Measurements from ENCODE around the gene PCSK7. TPM values are rescaled to one million over a fixed set of nuclear protein-coding genes. Genes with fewer than 3 reads are reported as not detected.

Gene PCSK7
- total and polyA plus RNA-seq, 10 of the 15 experiments (the other 5 are each of a cell fraction or from before 2014, with no cell fraction given) = 5.5 to 81.5 (median 51.6) TPM

DNA sequence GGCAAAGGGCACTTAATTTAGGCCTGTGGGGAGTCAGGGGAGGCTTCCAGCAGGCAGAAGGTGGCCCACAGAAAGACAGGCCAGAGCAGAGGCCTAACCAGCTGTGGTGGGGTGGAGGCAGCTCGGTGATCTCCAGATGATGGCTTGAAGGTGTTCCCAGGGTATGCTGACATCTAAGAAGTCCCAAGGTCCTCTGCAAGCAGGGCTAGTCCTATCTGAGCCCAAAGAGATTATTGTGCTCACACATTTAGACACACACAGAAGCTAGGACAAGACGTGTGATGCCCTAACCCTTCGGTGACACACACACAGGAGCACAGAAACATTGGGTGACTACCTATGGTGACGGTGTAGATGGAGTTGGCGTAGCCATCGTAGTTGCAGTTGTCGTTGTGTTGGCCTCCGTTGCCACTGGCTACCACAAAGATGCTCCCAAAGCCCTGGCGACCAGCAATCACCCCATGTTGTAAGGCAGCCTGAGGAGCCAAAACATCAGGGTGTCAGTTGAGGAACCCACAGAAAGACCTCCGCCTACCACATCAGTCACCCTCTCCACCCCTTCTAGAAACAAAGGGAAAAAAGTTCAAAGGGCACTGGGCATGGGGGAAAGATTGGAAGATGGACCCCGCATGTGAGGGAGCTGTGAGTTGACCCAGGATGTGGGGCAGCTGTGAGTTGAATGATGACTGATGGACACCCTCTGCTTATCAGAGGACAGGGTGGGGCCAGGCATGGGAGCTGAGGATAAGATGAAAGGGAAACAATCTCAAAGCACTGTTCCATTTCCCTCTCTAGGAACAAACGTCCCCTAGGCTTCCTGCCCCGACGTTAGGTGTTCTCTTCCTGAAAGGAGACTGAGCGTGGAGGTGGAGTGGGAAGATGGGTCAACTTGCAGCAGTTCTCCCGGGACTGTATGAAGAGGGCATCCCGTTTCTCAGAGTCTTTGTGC, 7.9 kb downstream of the PCSK7 start:
- H3K9me3 ChIP-seq (replicated peaks; ENCODE audit: control insufficient read depth, insufficient read depth, low read length) = no peaks in the 10 kb centered on the region
- H3K79me2 ChIP-seq (ENCODE audit: control insufficient read depth, insufficient read depth, low read length) = peaks cover under 1% of the 10 kb centered on the region
- DNase-seq (ENCODE audit: low read depth, low spot score) = no peak
- intact Hi-C loops (cut with micrococcal nuclease; ENCODE audit: unreplicated experiment) = no loop called here
- no peak overlapping the region for H3K27ac ChIP-seq (ENCODE audit: control insufficient read depth, insufficient read depth)
- no peaks in the 10 kb centered on the region for H3K4me1 ChIP-seq (ENCODE audit: control insufficient read depth, insufficient read depth, low read length)
- H3K4me2 ChIP-seq (ENCODE audit: control insufficient read depth, insufficient read depth) = no peak overlapping the region
- H3K27me3 ChIP-seq (replicated peaks in 1 of 2; ENCODE audit: control insufficient read depth in 2 of 2, insufficient read depth in 2 of 2, low read length in 1 of 2) = no peaks in the 10 kb centered on the region
- POLR2A ChIA-PET = no interaction called here
- no peak for FAIRE-seq
- RAD21 ChIA-PET (ENCODE audit: unreplicated experiment) = interaction anchor here (9.9 kb wide), 1 partner anchor 43 kb away, joined by 159 read pairs; the partner anchor contains the start of gene SIDT2
- no peak overlapping the region for H3K4me3 ChIP-seq
- SMC1A ChIA-PET (ENCODE audit: uncharacterized antibody, unreplicated experiment) = interaction anchor here (0.6 to 12.2 kb wide), 4 partner anchors 12 to 853 kb away, joined by 3 to 187 read pairs (median 3); partner anchors contain the start of gene SIDT2
- H3K9ac ChIP-seq (ENCODE audit: control insufficient read depth, insufficient read depth, low read length) = no peak overlapping the region
- H3K36me3 ChIP-seq (ENCODE audit: control insufficient read depth in 2 of 2, insufficient read depth in 2 of 2, low read length in 1 of 2) = peaks cover 39 to 40% of the 10 kb centered on the region in 2 experiments; a peak in 3 of 4 replicates
- no TSS peak for BruUV-seq (replicated peaks)
- CTCF ChIA-PET = interaction anchor here (4.4 to 17.3 kb wide), 2 partner anchors 43 to 118 kb away, joined by 26 to 422 read pairs; partner anchors contain the start of gene SIDT2
- 92% methylated on average over 17 of the region's 17 CpGs for WGBS (ENCODE audit: insufficient coverage, insufficient replicate concordance, low lambda C conversion rate, missing lambda C conversion rate)
- no peaks in the 10 kb centered on the region; the same call in 1 of the 2 replicates for H4K20me1 ChIP-seq (ENCODE audit: control insufficient read depth, insufficient read depth)
- ATAC-seq = no peak
- TF ChIP-seq, protein P1, sequence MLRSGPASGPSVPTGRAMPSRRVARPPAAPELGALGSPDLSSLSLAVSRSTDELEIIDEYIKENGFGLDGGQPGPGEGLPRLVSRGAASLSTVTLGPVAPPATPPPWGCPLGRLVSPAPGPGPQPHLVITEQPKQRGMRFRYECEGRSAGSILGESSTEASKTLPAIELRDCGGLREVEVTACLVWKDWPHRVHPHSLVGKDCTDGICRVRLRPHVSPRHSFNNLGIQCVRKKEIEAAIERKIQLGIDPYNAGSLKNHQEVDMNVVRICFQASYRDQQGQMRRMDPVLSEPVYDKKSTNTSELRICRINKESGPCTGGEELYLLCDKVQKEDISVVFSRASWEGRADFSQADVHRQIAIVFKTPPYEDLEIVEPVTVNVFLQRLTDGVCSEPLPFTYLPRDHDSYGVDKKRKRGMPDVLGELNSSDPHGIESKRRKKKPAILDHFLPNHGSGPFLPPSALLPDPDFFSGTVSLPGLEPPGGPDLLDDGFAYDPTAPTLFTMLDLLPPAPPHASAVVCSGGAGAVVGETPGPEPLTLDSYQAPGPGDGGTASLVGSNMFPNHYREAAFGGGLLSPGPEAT (IDR thresholded peaks at IDR 0.05; ENCODE audit: low read depth) = no peak
- peak; percentile 57 for TF ChIP-seq POLR2A (IDR thresholded peaks at IDR 0.05; ENCODE audit: low read depth, low read length)
- TF ChIP-seq, protein P2, sequence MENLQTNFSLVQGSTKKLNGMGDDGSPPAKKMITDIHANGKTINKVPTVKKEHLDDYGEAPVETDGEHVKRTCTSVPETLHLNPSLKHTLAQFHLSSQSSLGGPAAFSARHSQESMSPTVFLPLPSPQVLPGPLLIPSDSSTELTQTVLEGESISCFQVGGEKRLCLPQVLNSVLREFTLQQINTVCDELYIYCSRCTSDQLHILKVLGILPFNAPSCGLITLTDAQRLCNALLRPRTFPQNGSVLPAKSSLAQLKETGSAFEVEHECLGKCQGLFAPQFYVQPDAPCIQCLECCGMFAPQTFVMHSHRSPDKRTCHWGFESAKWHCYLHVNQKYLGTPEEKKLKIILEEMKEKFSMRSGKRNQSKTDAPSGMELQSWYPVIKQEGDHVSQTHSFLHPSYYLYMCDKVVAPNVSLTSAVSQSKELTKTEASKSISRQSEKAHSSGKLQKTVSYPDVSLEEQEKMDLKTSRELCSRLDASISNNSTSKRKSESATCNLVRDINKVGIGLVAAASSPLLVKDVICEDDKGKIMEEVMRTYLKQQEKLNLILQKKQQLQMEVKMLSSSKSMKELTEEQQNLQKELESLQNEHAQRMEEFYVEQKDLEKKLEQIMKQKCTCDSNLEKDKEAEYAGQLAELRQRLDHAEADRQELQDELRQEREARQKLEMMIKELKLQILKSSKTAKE (IDR thresholded peaks at IDR 0.05; ENCODE audit: low read depth, poor library complexity, severe bottlenecking) = no peak
- TF ChIP-seq, protein P3, sequence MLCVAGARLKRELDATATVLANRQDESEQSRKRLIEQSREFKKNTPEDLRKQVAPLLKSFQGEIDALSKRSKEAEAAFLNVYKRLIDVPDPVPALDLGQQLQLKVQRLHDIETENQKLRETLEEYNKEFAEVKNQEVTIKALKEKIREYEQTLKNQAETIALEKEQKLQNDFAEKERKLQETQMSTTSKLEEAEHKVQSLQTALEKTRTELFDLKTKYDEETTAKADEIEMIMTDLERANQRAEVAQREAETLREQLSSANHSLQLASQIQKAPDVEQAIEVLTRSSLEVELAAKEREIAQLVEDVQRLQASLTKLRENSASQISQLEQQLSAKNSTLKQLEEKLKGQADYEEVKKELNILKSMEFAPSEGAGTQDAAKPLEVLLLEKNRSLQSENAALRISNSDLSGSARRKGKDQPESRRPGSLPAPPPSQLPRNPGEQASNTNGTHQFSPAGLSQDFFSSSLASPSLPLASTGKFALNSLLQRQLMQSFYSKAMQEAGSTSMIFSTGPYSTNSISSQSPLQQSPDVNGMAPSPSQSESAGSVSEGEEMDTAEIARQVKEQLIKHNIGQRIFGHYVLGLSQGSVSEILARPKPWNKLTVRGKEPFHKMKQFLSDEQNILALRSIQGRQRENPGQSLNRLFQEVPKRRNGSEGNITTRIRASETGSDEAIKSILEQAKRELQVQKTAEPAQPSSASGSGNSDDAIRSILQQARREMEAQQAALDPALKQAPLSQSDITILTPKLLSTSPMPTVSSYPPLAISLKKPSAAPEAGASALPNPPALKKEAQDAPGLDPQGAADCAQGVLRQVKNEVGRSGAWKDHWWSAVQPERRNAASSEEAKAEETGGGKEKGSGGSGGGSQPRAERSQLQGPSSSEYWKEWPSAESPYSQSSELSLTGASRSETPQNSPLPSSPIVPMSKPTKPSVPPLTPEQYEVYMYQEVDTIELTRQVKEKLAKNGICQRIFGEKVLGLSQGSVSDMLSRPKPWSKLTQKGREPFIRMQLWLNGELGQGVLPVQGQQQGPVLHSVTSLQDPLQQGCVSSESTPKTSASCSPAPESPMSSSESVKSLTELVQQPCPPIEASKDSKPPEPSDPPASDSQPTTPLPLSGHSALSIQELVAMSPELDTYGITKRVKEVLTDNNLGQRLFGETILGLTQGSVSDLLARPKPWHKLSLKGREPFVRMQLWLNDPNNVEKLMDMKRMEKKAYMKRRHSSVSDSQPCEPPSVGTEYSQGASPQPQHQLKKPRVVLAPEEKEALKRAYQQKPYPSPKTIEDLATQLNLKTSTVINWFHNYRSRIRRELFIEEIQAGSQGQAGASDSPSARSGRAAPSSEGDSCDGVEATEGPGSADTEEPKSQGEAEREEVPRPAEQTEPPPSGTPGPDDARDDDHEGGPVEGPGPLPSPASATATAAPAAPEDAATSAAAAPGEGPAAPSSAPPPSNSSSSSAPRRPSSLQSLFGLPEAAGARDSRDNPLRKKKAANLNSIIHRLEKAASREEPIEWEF (IDR thresholded peaks at IDR 0.05; ENCODE audit: insufficient replicate concordance, low read depth, low read length) = no peak
- no peak overlapping the region for H2AFZ ChIP-seq (ENCODE audit: control insufficient read depth, low read depth, low read length)
- in situ Hi-C loops (cut with MboI) = no loop called here

All from GM12878 (cell line).